Upper lobe of right lung (tissue), 1 donor: Measurements from ENCODE around the gene SLC25A52. TPM values are rescaled to one million over a fixed set of nuclear protein-coding genes. Genes with fewer than 3 reads are reported as not detected.

Experiments
- ATAC-seq: fragments of 200-7000 bp; cut with Tn5 transposase; one replicate; pipeline ENCODE4 v1.9.1; 2020; ENCODE audit warnings: mild to moderate bottlenecking, moderate library complexity
- DNase-seq: peaks from one replicate; pipeline ENCODE4 v3.0.0-alpha.2; 2020
- H3K27ac ChIP-seq: fragments of 200-600 bp; one replicate; pipeline ENCODE4 v1.8.0; 2022
- H3K27me3 ChIP-seq: fragments of 200-600 bp; one replicate; pipeline ENCODE4 v1.8.0; 2022; ENCODE audit warnings: mild to moderate bottlenecking
- H3K36me3 ChIP-seq: fragments of 200-600 bp; one replicate; pipeline ENCODE4 v1.8.0; 2022
- H3K4me1 ChIP-seq: fragments of 200-600 bp; one replicate; pipeline ENCODE4 v1.8.0; 2022
- H3K4me3 ChIP-seq: fragments of 200-600 bp; one replicate; pipeline ENCODE4 v1.8.0; 2022; ENCODE audit warnings: mild to moderate bottlenecking
- H3K9me3 ChIP-seq: fragments of 200-600 bp; one replicate; pipeline ENCODE4 v1.8.0; 2022
- CTCF ChIP-seq: fragments of 200-600 bp; IDR thresholded peaks from one replicate; pipeline ENCODE4 v1.8.0; 2022; ENCODE audit warnings: antibody characterized with exemption
- intact Hi-C: fragments of 100-400 bp; cut with DNase I; formaldehyde crosslinking; loops from one replicate; pipeline ENCODE4 v1.11.0; 2022
- total RNA-seq: library from RNA; stranded (reverse); fragmentation: NEBNext Ultra II Directional; extraction: Animal tissue kit (Norgen Biotek cat#: 25700); gene quantifications from one replicate; pipeline ENCODE4 v1.2.1, GENCODE V29; 2021
- donor health status: DM: no; HTN: yes; CAD: no; lungs with severe emphysema.

The SLC25A52 gene
- total RNA-seq, 1 donor from 2014 or later, result not detected

DNA sequence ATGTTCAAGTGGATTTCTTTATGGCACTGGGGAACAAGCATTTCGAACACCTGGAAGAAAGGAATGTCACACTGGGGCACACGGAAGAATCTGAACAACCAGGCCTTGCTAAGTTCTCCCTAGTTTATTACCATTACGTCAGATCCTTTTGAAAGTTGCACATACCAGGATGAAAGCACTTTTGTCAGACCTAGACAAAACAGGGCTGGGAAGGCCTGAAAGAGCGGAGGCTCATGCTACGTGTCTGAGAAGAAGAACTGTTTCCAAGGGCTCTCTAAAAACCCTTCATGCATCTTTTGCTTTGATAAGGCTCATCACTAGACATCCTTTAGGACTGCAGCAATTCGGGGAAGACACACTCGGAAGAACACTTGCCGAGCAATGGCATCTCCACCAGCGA lies 15.4 kb upstream of the SLC25A52 start:
- Histone ChIP-seq H3K36me3 (no peaks in the 10 kb centered on the region), H3K27me3 (no peaks in the 10 kb centered on the region), H3K4me3 (no peak overlapping the region), H3K9me3 (peaks cover 13% of the 10 kb centered on the region), H3K27ac (no peak overlapping the region), H3K4me1 (no peaks in the 10 kb centered on the region)
- no peak for TF ChIP-seq CTCF
- intact Hi-C loops, result no loop called here
- ATAC-seq, result no peak
- no peak for DNase-seq

DNA sequence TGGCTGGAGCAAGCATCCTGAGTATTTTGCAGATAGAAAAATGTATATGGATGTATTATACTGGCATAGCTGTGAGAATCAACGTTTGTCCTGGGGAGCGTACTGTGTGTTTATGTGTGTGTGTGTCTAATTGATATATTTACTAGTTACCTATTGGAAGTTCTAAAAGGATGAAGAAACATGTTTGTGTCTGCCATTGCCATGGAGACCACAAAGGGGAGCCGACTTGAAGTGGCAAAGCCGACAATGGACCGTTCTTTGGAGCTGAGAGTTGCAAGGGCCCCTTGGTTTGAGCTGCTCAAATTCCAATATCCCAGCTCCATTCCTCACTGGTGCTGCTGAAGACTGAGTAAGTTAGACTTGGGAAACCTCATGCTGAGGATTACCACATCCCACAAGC lies 14.3 kb upstream of the SLC25A52 start:
- H3K27me3 ChIP-seq, result no peaks in the 10 kb centered on the region
- H3K27ac ChIP-seq, result no peak overlapping the region
- H3K9me3 ChIP-seq, result peaks cover 13% of the 10 kb centered on the region
- no peaks in the 10 kb centered on the region for H3K4me1 ChIP-seq
- no peaks in the 10 kb centered on the region for H3K36me3 ChIP-seq
- no peak overlapping the region for H3K4me3 ChIP-seq
- DNase-seq, result no peak
- ATAC-seq, result no peak
- intact Hi-C loops, result no loop called here
- no peak for TF ChIP-seq CTCF

DNA sequence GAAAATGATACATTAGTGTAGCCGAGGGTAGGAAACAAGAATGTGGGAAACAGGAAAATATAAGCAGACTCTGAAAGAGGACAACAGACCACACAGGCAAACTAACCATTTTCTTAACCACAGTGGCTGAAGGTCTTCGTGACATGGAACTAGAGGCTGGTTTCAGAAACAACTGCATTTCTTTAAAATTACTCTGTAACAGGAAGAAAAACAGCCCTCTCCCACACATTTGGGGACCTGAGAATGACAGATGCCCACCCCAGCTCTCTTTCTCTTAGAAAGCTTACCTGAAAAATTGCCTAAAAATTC lies 13.8 kb upstream of the SLC25A52 start:
- Histone ChIP-seq H3K9me3 (peaks cover 13% of the 10 kb centered on the region), H3K27ac (no peak overlapping the region), H3K27me3 (no peaks in the 10 kb centered on the region), H3K4me1 (no peaks in the 10 kb centered on the region), H3K36me3 (no peaks in the 10 kb centered on the region), H3K4me3 (no peak overlapping the region)
- no peak for TF ChIP-seq CTCF
- DNase-seq, result no peak
- ATAC-seq, result no peak
- intact Hi-C loops, result no loop called here

- Histone ChIP-seq H3K27me3 (no peaks in the 10 kb centered on the region), H3K36me3 (no peaks in the 10 kb centered on the region), H3K27ac (no peak overlapping the region), H3K9me3 (peaks cover 9% of the 10 kb centered on the region), H3K4me3 (no peak overlapping the region), H3K4me1 (no peaks in the 10 kb centered on the region)
- intact Hi-C loops, result no loop called here
- no peak for DNase-seq
- no peak for ATAC-seq
- no peak for TF ChIP-seq CTCF
These were observed 13.2 kb upstream of the SLC25A52 start for GRCh38 chr18:31773774-31774476.

GRCh38 chr18:31772699-31773098 lies 12.0 kb upstream of the SLC25A52 start:
- H3K4me1 ChIP-seq, result no peaks in the 10 kb centered on the region
- intact Hi-C loops, result no loop called here
- H3K36me3 ChIP-seq, result no peaks in the 10 kb centered on the region
- no peak overlapping the region for H3K27ac ChIP-seq
- H3K27me3 ChIP-seq, result no peaks in the 10 kb centered on the region
- H3K9me3 ChIP-seq, result no peaks in the 10 kb centered on the region
- no peak overlapping the region for H3K4me3 ChIP-seq
- TF ChIP-seq CTCF, result no peak
- DNase-seq (no peak), ATAC-seq (no peak)

DNA sequence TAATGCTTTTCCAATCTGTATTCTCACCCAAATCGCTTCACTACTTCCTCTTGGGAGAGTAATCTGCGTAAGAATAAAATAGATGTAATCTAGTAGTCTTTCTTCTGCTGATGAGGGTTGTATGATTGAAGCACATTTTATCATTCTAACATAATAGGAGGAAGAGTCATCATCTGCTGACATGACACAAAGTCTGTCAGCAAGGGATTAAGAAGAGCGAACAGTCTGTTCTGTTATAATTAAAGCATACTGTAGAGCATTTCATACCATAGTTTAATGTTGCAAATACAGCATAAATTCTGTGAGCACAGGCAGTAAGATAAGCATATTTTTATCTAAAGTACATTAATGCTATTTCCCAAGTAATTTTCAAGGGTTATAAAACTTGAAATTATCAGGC lies 10.4 kb downstream of the SLC25A52 start:
- Histone ChIP-seq H3K27ac (no peak overlapping the region), H3K36me3 (no peaks in the 10 kb centered on the region), H3K4me3 (no peak overlapping the region), H3K9me3 (no peaks in the 10 kb centered on the region), H3K4me1 (no peaks in the 10 kb centered on the region), H3K27me3 (no peaks in the 10 kb centered on the region)
- intact Hi-C loops, result no loop called here
- no peak for TF ChIP-seq CTCF
- ATAC-seq, result no peak
- DNase-seq, result no peak
